ENCODE results near the gene OMA1.

GRCh38 chr1:58551186-58552140 lies 4.9 kb upstream of the OMA1 start:
- TF ChIP-seq ZFX (IDR thresholded peaks at IDR 0.05) = no peak
- TF ChIP-seq, protein P1, sequence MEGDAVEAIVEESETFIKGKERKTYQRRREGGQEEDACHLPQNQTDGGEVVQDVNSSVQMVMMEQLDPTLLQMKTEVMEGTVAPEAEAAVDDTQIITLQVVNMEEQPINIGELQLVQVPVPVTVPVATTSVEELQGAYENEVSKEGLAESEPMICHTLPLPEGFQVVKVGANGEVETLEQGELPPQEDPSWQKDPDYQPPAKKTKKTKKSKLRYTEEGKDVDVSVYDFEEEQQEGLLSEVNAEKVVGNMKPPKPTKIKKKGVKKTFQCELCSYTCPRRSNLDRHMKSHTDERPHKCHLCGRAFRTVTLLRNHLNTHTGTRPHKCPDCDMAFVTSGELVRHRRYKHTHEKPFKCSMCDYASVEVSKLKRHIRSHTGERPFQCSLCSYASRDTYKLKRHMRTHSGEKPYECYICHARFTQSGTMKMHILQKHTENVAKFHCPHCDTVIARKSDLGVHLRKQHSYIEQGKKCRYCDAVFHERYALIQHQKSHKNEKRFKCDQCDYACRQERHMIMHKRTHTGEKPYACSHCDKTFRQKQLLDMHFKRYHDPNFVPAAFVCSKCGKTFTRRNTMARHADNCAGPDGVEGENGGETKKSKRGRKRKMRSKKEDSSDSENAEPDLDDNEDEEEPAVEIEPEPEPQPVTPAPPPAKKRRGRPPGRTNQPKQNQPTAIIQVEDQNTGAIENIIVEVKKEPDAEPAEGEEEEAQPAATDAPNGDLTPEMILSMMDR (conservative IDR thresholded peaks at IDR 0.05) = no peak

All from C4-2B (cell line).